Liver (tissue), 9 donors: ENCODE data around the gene EME1. TPM values are rescaled to one million over a fixed set of nuclear protein-coding genes. Genes with fewer than 3 reads are reported as not detected.
"Not testable (repeated sequence)": the region's sequence is repeated elsewhere in the genome, so short reads cannot be mapped to it uniquely, and the experiment has no call there.

Experiments used
- DNase-seq: peaks from one replicate; pipeline ENCODE4 v3.0.0-alpha.2; 2017; ENCODE audit warnings: low spot score
- H3K27ac ChIP-seq, 2 donors: one replicate each; pipeline ENCODE4 v1.7.0; 2013; ENCODE audit warnings: inconsistent platforms in 2 of 2, low read length in 2 of 2, control low read depth in 1 of 2, low read depth in 1 of 2, mild to moderate bottlenecking in 1 of 2
- H3K27me3 ChIP-seq, 4 donors: one replicate each; pipeline versions ENCODE4 v1.6.1 to v1.7.0; 2013; ENCODE audit warnings: low read length in 3 of 4, inconsistent platforms in 1 of 4, mild to moderate bottlenecking in 1 of 4, moderate library complexity in 1 of 4; ENCODE audit not compliant: control insufficient read depth in 4 of 4, insufficient read depth in 4 of 4
- H3K36me3 ChIP-seq, 4 donors: one replicate each; pipeline versions ENCODE4 v1.6.1 to v1.7.0; 2013; ENCODE audit warnings: low read length in 3 of 4, mild to moderate bottlenecking in 3 of 4, low read depth in 1 of 4, moderate library complexity in 1 of 4; ENCODE audit not compliant: control insufficient read depth in 4 of 4, insufficient read depth in 3 of 4
- H3K4me1 ChIP-seq, 4 donors: one replicate each; pipeline versions ENCODE4 v1.6.1 to v1.7.0; 2013; ENCODE audit warnings: low read length in 3 of 4, mild to moderate bottlenecking in 3 of 4, moderate library complexity in 1 of 4; ENCODE audit not compliant: control insufficient read depth in 4 of 4, insufficient read depth in 4 of 4
- H3K4me3 ChIP-seq, 3 donors: one replicate each; pipeline versions ENCODE4 v1.6.1 to v1.7.0; 2013; ENCODE audit warnings: low read length in 3 of 3, control low read depth in 1 of 3, low read depth in 1 of 3, mild to moderate bottlenecking in 1 of 3
- H3K9ac ChIP-seq, 2 donors: one replicate each; pipeline ENCODE4 v1.7.0; 2013; ENCODE audit warnings: low read length in 2 of 2, mild to moderate bottlenecking in 2 of 2, moderate library complexity in 2 of 2, control low read depth in 1 of 2, low read depth in 1 of 2
- H3K9me3 ChIP-seq, 4 donors: one replicate each; pipeline versions ENCODE4 v1.6.1 to v1.7.0; 2013; ENCODE audit warnings: low read length in 3 of 4; ENCODE audit not compliant: control insufficient read depth in 4 of 4
- FOXA1 ChIP-seq: IDR thresholded peaks from 2 replicates; pipeline ENCODE4 v1.6.1; 2016; ENCODE audit warnings: antibody characterized with exemption
- FOXA2 ChIP-seq: IDR thresholded peaks from 2 replicates; pipeline ENCODE4 v1.6.1; 2016; ENCODE audit warnings: antibody characterized with exemption
- GABPA ChIP-seq, 2 donors: IDR thresholded peaks in 1 of 2; conservative IDR thresholded peaks in 1 of 2; 2 replicates each; pipeline ENCODE4 v1.6.1; 2016; ENCODE audit warnings: antibody characterized with exemption in 2 of 2, mild to moderate bottlenecking in 1 of 2, moderate library complexity in 1 of 2
- HNF4A ChIP-seq, 2 donors: conservative IDR thresholded peaks; 2 replicates each; pipeline ENCODE4 v1.6.1; 2016; ENCODE audit warnings: antibody characterized with exemption in 2 of 2, mild to moderate bottlenecking in 2 of 2
- HNF4G ChIP-seq: IDR thresholded peaks from 2 replicates; pipeline ENCODE4 v1.6.1; 2016; ENCODE audit warnings: antibody characterized with exemption
- NR2F2 ChIP-seq: IDR thresholded peaks from 2 replicates; pipeline ENCODE4 v1.6.1; 2016; ENCODE audit warnings: antibody characterized with exemption
- RAD21 ChIP-seq, 2 donors: IDR thresholded peaks; 2 replicates each; pipeline ENCODE4 v1.6.1; 2016; ENCODE audit warnings: antibody characterized with exemption in 2 of 2, mild to moderate bottlenecking in 2 of 2
- RXRA ChIP-seq, 2 donors: IDR thresholded peaks; 2 replicates each; pipeline ENCODE4 v1.6.1; 2017 to 2018; ENCODE audit warnings: antibody characterized with exemption in 2 of 2, mild to moderate bottlenecking in 1 of 2
- SP1 ChIP-seq: IDR thresholded peaks from 2 replicates; pipeline ENCODE4 v1.6.1; 2018; ENCODE audit warnings: antibody characterized with exemption, mild to moderate bottlenecking
- TAF1 ChIP-seq: conservative IDR thresholded peaks from 2 replicates; pipeline ENCODE4 v1.6.1; 2016; ENCODE audit warnings: antibody characterized with exemption, mild to moderate bottlenecking
- YY1 ChIP-seq: IDR thresholded peaks from 2 replicates; pipeline ENCODE4 v1.6.1; 2016; ENCODE audit warnings: antibody characterized with exemption, mild to moderate bottlenecking
- WGBS: extraction: QIAGEN DNeasy Blood & Tissue Kit; methylation state at CpG from one replicate; pipeline ENCODE4 v1.1.7; 2013; 5-methylcytosine and 5-hydroxymethylcytosine counted together
- polyA plus RNA-seq, 2 donors: library from polyadenylated mRNA; stranded (reverse) in 1 of 2; unstranded in 1 of 2; fragments of 200-250 nt in 1 of 2; fragments of >200 nt in 1 of 2; fragmentation: Nextera tagmentation in 1 of 2; extraction: Ambion mirVana in 1 of 2; gene quantifications; one replicate each; pipeline versions ENCODE4 v1.2.1 to v1.2.3, GENCODE V29; 2013 to 2015
- total RNA-seq, 2 donors: library from RNA; depleted of rRNA; stranded (reverse); fragments of >200 nt; gene quantifications; one replicate each; pipeline ENCODE4 v1.2.3, GENCODE V29; 2014
- TF ChIP-seq, protein P1 (sequence below): IDR thresholded peaks from 2 replicates; pipeline ENCODE4 v1.6.1; 2016; ENCODE audit warnings: antibody characterized with exemption
- TF ChIP-seq, protein P2 (sequence below): IDR thresholded peaks from 2 replicates; pipeline ENCODE4 v1.6.1; 2016; ENCODE audit warnings: antibody characterized with exemption, mild to moderate bottlenecking
- TF ChIP-seq, protein P3 (sequence below): IDR thresholded peaks from 2 replicates; pipeline ENCODE4 v1.6.1; 2016; ENCODE audit warnings: antibody characterized with exemption
- TF ChIP-seq, protein P4 (sequence below): fragments of 150-350 bp; IDR thresholded peaks from 2 replicates; pipeline ENCODE4 v1.5.1; 2017; ENCODE audit warnings: improper control_type of control experiment, low read depth, low read length; ENCODE audit not compliant: missing input control
- donor health status: healthy.
- donor health status: healthy.
- donor health status: healthy.
- donor health status: healthy.
- donor health status: healthy.

The EME1 gene
- total and polyA plus RNA-seq, 4 donors: 0.08 to 3.4 (median 0.35) TPM

DNA sequence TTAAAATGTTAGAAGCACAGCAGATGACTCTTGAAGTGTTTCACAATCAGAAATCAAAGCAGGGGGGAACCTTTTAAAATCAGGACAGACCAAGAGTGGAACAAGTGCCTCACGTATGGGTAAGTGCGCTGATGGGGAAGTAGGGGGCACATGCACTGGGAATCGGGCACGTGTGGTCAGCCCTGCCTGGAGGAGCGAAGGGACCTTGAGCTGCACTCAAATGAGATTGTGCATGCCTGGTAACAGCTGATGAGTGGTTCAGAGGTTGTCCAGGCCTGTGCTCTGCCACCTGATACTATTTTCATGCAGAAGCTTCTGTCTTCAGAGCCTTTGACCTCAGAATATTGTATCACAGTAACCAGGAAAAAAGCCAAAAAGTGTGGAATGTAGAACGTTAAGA lies 40.8 kb upstream of the EME1 start (continued):
- TF ChIP-seq FOXA1 (no peak), FOXA2 (no peak), SP1 (no peak)
- TF ChIP-seq, protein P1, sequence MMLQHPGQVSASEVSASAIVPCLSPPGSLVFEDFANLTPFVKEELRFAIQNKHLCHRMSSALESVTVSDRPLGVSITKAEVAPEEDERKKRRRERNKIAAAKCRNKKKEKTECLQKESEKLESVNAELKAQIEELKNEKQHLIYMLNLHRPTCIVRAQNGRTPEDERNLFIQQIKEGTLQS: no peak

DNA sequence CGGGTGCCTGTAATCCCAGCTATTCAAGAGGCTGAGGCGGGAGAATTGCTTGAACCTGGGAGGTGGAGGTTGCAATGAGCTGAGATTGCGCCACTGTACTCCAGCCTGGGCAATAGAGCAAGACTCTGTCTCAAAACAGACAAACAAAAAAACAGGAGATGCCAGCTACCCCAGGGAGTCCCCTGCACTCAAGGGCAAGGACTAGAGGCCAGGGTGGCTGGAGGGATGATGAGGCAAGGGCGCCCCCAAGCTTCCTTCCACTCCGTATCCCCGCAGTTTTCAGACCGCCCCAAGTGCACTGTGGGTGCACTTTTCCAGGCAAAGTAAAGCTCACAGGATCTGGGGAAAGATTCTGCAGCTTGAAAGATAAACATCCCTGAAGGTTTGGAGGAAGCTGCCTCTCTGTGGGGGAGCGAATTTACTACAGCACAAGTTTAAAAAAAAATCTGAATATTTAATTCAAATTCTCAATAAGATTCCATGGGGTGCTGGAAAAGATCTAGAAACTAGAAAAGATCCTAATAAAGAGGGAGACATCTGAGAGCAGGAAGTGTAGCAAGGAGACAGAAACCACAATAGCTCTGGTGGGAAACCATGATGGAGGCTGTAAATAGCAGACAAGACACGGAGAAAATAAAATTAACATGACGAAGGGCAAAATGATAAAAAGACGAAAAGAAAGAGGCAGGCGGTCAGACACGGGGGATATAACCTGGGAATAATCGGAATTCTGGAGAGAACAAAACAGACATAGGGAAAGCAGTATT lies 39.6 kb upstream of the EME1 start:
- H3K27me3 ChIP-seq, DNase-seq, H3K9ac ChIP-seq, H3K9me3 ChIP-seq, H3K4me3 ChIP-seq, H3K36me3 ChIP-seq, H3K4me1 ChIP-seq, H3K27ac ChIP-seq: not testable (repeated sequence)
- 60% methylated on average over 14 of the region's 14 CpGs for WGBS

DNA sequence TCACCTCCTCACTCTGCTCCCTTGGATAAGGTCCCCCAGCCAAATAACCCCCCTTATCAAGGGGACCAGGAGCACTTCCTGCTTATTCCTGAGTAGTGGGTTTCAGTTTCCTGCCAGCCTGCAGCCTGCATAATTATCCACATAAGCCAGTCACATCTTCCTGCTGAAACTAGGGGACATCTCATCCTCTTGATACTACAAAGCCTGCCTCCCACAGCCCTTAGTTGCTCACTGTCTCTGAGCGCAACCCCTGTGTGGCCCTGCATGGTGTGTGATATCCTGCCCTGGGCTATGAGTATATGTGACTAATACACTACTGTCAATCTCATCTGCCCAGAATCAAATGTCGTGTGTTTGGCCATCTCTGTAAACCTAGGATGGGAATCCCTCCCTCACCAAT lies 35.1 kb upstream of the EME1 start:
- H3K4me3 ChIP-seq: no peak overlapping the region
- DNase-seq: no peak
- H3K9me3 ChIP-seq: no peaks in the 10 kb centered on the region
- no peak overlapping the region for H3K9ac ChIP-seq
- TF ChIP-seq FOXA1 (no peak), NR2F2 (no peak), YY1 (no peak), GABPA (IDR thresholded peaks at IDR 0.05 in 1 of 2, conservative IDR thresholded peaks at IDR 0.05 in 1 of 2) (no peak), RAD21 (IDR thresholded peaks at IDR 0.05) (no peak), HNF4G (no peak), FOXA2 (no peak), HNF4A (conservative IDR thresholded peaks at IDR 0.05) (no peak), TAF1 (no peak), RXRA (IDR thresholded peaks at IDR 0.05) (no peak), SP1 (no peak)
- TF ChIP-seq, protein P2, sequence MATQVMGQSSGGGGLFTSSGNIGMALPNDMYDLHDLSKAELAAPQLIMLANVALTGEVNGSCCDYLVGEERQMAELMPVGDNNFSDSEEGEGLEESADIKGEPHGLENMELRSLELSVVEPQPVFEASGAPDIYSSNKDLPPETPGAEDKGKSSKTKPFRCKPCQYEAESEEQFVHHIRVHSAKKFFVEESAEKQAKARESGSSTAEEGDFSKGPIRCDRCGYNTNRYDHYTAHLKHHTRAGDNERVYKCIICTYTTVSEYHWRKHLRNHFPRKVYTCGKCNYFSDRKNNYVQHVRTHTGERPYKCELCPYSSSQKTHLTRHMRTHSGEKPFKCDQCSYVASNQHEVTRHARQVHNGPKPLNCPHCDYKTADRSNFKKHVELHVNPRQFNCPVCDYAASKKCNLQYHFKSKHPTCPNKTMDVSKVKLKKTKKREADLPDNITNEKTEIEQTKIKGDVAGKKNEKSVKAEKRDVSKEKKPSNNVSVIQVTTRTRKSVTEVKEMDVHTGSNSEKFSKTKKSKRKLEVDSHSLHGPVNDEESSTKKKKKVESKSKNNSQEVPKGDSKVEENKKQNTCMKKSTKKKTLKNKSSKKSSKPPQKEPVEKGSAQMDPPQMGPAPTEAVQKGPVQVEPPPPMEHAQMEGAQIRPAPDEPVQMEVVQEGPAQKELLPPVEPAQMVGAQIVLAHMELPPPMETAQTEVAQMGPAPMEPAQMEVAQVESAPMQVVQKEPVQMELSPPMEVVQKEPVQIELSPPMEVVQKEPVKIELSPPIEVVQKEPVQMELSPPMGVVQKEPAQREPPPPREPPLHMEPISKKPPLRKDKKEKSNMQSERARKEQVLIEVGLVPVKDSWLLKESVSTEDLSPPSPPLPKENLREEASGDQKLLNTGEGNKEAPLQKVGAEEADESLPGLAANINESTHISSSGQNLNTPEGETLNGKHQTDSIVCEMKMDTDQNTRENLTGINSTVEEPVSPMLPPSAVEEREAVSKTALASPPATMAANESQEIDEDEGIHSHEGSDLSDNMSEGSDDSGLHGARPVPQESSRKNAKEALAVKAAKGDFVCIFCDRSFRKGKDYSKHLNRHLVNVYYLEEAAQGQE: no peak
- TF ChIP-seq, protein P3, sequence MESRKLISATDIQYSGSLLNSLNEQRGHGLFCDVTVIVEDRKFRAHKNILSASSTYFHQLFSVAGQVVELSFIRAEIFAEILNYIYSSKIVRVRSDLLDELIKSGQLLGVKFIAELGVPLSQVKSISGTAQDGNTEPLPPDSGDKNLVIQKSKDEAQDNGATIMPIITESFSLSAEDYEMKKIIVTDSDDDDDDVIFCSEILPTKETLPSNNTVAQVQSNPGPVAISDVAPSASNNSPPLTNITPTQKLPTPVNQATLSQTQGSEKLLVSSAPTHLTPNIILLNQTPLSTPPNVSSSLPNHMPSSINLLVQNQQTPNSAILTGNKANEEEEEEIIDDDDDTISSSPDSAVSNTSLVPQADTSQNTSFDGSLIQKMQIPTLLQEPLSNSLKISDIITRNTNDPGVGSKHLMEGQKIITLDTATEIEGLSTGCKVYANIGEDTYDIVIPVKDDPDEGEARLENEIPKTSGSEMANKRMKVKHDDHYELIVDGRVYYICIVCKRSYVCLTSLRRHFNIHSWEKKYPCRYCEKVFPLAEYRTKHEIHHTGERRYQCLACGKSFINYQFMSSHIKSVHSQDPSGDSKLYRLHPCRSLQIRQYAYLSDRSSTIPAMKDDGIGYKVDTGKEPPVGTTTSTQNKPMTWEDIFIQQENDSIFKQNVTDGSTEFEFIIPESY: no peak
- TF ChIP-seq, protein P4, sequence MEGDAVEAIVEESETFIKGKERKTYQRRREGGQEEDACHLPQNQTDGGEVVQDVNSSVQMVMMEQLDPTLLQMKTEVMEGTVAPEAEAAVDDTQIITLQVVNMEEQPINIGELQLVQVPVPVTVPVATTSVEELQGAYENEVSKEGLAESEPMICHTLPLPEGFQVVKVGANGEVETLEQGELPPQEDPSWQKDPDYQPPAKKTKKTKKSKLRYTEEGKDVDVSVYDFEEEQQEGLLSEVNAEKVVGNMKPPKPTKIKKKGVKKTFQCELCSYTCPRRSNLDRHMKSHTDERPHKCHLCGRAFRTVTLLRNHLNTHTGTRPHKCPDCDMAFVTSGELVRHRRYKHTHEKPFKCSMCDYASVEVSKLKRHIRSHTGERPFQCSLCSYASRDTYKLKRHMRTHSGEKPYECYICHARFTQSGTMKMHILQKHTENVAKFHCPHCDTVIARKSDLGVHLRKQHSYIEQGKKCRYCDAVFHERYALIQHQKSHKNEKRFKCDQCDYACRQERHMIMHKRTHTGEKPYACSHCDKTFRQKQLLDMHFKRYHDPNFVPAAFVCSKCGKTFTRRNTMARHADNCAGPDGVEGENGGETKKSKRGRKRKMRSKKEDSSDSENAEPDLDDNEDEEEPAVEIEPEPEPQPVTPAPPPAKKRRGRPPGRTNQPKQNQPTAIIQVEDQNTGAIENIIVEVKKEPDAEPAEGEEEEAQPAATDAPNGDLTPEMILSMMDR: no peak
- TF ChIP-seq, protein P1: no peak
- H3K27me3 ChIP-seq: no peaks in the 10 kb centered on the region
- 82% methylated on average over 2 of the region's 2 CpGs for WGBS
- H3K4me1 ChIP-seq: no peaks in the 10 kb centered on the region
- H3K36me3 ChIP-seq: no peaks in the 10 kb centered on the region
- H3K27ac ChIP-seq: no peak overlapping the region
